NCI-H2171 (cell line): Measurements from ENCODE around the gene KRT16.
"Not testable (repeated sequence)": the region's sequence is repeated elsewhere in the genome, so short reads cannot be mapped to it uniquely, and the experiment has no call there.

Source experiments
- DNase-seq: peaks from one replicate; lab custom pipeline; 2025; lab: John Stamatoyannopoulos, UW

Gene KRT16

DNA sequence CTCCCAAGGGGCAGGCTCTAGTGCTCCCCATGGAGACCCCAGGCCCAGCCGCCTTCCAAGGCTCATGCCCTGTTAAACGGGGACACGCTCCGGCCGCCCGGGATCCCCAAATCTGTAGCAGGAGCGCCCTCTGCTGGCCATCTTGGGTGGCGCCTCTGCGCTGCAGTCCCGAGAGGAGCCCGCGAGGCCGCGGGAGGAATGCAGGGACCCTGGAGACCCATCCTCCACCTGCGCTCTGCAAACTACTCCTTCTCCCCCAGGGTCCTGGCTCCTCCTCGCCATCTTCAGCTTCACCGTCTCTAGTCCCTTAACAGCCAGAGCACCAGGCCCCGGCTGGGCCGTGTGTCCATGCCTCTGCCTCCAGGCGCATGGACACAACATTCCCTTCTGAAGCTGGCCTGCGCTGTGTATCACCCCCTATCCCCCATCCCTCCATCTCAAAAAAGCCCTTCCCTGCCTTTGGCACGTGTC, 35.4 kb upstream of the KRT16 start:
- DNase-seq: peak; percentile 58

DNA sequence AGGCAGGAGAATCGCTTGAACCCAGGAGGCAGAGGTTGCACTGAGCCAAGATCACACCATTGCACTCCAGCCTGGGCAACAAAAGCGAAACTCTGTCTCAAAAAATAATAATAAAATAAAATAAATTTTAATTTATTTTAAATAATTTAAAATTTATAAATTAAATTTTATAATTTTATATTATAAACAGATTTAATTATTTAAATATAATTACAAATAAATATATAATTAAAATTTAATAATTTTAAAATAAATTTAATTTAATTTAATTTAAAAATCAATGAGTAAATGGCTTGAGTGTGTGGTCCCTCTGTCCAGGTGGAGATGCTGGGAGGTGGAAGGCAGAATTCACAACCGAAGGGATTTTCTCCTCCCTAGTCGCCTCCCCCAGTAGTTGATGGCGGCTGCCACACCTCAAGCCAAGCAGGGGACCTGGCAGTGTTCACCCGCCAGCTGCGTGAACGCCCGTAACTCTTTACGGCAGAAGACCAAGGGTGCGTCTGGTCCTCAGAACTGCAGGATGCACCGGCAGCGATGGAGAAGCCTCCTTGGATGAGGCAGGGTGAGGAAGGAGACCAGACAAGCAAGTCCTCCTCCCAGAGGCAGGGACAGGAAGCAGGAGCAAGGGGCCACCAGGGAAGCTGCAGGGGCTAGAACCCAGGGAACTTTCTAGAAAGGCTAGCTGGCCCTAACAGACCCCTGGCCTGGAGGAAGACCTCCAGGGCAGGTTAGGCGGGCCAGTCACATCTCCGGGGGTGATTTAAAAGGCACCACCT, 34.7 kb upstream of the KRT16 start:
- DNase-seq: no peak

DNA sequence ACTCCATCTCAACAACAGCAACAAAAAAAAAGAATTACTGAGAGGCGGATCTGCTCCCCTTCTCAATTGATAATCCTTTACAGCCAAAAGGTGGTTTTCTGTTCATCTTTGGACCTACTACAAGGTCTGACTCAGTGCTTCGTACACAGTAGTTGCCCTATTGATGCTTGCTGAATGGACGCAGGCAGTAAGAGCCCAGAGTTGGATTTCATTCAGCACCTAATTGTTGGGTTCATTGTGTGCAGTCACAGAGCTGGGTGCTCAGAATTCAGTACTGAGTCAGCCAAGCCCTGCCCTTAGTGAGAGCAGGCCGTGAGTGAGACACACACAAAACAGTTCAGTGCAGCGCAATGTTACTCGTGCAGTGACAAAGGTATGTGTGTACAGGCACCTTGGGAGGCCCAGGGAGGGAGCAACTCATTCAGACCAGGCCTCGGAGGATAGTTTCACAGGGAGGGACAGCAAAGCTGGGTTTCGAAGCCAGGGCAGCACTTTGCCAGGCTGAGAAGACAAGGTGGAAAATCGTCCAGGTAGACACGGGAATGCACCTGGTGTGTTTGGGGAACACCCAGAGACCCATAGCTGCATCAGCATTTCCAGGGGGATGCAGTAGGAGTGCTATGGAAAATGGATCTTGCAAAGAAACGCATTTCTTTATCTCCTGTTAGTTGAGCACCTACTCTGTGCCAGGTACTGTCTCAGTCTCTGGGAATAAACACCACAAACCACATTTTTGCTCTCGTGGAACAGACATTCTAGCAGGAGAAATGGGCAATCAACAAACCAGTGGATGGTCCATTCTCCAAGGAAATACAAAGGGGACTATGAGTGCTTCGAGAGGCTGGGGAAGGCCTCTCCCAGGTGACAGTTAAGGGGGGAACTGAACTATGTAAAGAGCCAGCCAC, 29.9 kb upstream of the KRT16 start:
- no peak for DNase-seq

DNA sequence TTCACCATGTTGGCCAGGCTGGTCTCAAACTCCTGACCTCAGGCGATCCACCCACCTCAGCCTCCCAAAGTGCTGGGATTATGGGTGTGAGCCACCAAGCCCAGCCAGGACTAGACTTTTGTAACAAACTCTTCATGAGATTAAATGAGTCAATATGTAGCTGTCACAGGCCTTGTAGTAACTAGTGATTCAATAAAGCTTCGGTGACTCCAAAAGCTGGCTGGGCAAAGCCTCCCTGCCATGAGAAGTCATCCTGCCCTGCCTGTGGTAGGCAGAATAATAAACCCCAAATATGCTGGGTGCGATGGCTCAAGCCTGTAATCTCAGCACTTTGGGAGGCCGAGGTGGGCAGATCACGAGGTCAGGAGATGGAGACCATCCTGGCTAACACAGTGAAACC, 28.0 kb upstream of the KRT16 start:
- DNase-seq: not testable (repeated sequence)

DNA sequence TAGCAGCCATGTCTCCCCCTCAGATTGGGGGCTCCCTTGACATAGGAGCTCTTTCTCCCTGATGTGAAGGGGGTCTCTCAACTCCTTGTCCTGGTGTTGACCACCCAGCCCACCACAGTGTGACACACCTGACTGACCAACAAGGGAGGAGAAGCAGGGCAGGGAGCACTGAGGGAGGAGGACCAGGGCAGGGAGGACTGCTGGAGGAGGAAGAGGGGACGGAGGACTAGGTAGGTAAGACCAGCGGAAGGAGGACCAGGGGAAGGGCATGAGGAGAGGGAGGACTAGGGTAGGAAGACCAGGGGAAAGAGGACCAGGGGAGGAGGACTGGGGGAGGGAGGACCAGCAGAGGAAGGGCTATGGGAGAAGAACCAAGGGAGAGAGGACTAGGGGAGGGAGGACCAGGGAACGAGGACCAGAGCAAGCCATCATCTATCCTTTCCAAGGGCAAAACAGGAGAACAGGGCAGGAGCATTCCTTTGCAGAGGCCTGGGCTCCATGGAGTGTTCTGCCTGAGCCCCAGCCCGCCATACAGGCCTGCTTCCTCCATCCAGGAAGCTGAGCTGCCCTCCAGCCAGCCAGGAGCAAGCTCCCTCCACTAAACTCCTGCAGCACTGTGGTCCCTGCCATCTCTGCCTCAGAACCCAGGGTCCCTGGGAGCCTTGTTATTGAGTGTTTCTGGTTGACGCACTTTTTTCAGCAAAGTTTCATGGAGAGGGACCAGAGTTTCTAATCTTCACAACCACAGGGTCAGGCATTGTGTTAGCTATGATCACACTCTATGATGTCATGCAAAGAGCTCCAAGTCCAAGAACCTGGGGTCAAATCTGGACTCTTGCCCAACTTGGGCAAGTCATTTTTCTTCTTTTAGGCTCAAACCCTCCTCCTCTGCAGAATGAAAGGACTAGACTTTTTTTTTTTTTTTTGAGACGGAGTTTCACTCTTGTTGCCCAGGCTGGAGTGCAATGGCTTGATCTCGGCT, 27.2 kb upstream of the KRT16 start:
- DNase-seq: no peak

DNA sequence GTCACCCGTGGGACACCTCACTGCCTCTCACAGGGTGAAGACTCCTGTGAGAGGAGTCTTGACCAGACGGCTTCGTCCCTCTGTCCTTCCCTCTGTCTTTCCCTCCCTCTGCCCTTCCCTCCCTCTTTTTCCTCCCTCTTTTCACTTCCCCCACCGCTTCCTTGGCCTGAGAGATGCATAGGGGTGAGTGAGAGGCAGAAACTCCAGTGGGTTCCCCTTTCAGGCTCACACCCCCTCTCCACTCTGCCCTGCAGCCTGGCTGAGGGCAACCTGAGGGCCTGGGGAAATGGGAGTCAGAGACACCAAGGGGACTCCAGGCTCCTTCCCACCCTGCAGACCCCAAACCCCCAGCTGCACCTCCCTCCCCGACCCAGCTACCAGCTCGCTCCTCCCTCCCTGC, 26.4 kb upstream of the KRT16 start:
- no peak for DNase-seq

DNA sequence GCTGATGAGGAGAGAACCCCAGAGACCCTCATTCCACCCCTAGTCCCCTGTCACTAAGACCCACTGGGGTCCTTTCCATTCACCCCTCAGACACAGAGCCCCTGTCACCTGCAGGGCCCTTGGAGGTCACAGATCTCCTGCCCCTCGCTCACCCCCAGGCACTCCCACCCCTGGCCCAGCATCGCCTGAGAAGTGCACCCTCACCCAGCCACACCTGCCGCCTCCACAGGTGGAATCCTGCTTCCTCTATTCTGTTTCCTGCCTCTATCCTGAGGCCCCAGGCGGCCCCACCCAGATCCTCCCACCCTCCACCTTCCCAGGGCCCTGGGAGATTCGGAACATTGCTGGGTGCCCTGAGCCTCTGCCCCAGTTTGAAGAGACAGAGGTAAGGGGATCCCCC, 25.6 kb upstream of the KRT16 start:
- DNase-seq: no peak

DNA sequence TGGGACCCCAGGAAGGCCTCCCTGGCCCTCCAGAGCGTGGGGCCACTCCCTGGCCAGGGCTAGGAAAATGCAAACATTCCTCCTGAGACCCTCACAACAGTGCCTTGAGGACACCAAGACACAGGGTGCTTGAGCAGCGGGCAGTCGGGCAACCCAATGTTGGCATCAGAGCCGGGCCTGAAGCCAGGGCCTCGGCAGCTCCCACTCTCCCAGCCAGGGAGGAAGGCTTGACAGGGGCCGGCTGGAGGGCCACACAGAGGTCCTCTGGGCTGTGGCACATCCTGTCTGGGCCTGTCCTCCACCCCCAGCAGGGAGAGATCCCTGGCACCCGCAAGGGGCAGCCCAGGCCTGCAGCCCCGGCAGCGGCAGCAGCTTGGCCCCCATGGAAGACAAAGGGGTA, 24.1 kb upstream of the KRT16 start:
- DNase-seq: no peak

DNA sequence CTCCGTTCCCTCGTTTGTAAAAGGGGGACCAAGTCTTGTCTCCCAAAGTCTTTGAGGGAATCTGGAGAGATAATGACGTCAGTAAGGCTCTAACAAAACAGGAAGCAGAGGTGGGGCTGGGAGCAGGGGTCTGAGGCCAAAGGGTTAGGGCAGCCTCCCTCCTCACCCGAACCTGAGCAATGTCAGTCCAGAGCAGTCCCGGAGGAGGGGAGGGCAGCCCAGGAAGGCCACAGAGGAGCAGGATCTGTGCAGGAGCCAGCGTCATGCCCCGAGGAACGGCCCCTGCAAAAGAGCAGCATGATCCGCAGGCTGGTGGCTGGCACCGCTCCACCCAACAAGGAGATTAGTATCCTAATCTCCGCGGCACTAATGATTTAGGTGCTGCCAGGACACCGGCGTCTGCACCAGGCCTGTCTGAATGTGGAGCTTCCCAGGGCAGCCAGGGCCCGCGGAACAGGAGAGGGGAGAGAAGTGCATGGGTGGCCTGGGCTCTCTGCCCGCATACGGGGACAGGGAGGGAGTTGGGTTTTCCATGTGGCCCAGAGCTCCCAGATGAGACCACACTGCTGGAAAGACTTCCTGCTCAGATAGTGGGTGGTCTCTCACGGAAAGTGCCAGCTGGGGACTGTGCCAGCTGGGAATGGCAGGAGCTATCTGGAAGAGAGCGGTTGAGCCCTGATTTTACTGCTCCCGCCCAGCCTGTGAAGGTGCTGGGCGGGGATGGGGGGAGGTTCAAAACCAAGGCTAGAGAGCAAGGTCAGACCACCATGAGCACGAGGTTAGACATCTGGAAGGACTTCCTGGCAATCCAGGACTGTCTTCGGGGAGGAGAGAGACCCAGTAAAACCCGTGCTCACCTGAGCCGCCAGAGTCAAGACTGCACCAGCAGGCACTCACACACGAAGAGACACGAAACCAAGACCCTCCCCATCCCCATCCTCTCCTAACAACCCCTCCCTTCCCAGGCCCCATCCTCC, 22.8 kb upstream of the KRT16 start:
- DNase-seq: no peak

DNA sequence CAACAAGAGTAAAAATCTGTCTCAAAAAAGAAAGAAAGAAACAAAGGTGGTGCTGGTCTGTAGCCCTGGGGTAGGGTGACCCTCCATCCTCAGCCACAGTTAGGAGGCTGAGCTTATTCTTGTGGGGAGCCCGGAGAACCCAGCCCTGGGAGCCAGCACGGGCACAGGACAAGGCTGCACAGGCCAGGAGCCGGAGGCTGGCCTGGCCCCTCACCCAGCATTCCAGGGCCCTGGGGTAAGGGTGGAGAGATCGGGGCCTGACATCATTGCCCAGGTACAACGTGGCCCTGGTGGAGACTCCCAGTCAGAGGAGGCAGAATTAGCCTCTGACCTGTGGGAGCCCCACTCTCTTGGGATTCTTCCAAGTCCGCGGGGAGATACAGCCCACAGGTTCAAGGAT, 22.1 kb upstream of the KRT16 start:
- no peak for DNase-seq

DNA sequence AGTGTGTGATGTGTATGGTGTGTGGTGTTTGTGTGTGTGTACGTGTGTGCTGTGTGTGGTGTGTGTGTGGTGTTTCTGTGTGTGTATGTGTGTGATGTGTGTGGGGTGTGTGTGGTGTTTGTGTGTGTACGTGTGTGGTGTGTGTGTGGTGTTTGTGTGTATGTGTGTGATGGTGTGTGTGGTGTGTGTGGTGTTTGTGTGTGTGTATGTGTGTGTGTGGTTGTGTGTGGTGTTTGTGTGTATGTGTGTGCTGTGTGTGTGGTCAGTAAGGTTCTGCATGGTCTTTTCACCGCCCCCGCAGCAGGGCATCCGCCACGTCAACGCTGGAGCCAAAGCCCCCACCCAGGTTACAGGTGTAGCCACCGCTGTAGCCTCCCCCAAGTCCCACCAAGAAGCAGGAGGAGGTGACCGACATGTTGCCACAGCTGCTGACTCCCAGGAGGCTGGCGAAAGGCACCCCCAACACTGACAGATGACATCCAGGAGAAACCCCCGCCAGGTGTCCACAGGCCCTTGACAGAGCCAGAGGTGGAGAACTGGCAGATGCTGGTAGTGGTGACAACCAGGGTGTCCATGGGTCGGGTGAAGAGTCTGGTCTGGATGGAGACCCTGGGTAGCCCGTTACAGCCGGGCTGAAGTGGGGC, 21.1 kb upstream of the KRT16 start:
- no peak for DNase-seq

DNA sequence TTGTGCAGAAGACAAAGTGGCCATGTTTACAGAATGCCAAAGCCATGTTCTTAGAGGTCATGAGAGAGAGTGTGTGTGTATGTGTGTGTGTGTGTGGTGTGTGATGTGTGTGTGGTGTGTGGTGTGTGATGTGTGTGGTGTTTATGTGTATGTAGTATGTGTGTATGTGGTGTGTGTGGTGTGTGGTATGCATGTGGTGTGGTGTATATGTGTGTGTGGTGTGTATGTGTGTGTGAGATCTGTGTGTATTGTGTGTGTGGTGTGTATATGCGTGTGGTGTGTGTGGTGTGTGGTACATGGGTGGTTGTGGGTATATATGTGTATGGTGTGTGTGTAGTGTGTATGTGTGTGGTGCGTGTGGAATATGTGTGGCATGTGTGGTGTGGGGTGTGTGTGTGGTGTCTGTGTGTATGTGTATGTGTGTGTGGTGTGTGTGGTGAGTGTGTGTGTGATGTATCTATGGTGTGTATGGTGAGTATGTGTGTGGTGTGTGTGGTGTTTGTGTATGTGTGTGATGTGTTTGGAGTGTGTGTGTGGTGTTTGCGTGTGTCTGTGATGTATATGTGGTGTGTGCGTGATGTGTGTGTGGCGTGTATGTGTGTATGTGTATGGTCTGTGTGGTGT, 20.0 kb upstream of the KRT16 start:
- DNase-seq: no peak

DNA sequence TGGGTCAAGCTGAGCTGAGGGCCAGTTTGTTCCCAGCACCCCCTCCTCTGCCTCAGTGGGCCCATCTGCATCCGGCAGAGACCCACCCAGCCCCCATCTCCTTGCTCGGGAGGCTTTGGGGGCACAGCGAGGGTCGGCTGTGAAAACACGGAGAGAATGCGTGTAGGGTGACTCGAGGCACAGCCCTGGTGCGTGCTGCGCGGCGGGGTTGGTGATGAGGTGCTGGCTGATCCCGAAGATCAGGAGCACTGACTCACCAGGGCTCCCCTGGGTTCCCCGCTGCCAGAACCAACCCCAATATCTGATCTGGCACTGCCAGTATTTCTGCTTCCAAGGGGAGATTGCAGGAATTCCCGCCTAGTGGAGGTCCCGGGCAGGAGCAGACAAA, 19.3 kb upstream of the KRT16 start:
- DNase-seq: no peak

DNA sequence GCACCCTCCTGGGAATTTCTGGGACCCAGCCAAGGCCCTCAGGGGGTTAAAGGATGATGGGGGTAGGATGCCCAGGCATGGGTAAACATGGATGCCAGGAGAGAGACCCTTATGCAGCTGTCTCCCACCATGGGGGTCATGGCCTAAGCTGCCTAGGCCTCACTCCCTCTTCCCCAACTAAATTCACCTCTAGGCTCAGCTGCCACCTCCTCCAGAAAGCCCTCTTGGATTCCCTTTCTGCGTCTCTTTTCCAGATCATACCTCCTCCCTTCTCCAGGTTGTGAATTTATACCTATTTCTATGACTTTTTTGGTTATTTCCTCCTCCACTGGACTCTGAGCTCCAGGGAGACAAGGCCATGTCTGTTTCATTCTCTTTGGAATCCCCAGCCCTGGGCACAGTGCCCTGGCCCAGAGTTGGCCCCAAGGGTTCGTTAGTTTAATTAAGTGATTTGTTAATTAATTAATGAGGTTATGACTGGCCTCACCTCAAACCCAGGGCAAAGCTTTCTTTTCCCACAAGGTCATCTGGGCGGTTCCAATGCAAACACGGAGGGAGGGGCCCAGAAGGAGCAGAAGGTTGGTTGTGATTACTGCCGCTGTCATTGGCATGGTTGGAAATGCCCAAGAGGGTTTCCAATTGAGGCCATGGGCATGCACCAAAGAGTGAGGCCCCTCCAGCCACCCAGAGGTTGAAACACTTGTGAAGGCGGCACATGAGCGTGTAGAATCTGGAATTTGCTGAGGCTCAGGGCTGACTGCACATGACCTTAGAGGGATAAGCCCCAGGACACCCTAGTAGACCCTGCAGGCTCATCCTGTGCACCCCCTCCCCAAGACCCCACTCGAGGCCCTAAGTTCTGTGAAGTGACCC, 18.7 kb upstream of the KRT16 start:
- DNase-seq: no peak

DNA sequence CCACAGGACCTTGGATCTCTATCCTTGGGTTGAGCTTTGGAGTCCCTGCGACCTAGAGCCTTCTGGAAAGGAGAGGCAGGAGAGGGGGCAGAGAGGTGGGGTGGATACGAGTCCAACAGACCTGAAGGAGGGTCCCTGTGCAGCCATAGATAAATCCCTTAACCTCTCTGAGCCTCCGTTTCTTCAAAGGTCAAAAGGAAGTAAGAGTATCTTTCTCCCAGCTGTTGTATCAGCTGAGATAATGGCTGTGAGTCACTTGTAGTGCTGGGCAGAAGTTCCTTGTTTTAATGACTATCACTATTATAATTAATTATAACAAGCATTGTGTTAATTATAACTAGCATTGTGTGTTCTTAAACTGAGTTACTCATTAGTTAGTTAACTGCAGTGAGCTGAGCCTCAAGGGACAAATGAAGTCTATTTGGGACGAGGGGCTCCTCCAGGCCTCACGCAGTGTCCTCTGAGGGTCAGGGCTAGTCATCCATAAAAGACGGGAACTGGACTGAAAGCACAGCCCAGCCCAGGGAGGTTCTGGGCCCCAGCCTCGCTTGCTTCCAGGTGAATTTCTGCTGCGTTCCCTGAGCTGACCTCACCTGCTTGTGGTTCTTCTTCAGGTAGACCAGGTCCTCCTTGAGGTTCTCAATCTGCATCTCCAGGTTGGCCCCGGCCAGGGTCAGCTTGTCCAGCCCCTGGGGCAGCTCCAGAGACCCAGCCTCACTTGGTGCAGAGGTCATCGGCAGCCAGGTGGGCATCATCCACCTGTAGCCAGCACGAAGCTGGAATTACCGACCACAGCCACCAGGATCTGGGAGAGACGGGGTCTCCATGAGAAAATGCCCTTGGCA, 17.5 kb upstream of the KRT16 start:
- no peak for DNase-seq

DNA sequence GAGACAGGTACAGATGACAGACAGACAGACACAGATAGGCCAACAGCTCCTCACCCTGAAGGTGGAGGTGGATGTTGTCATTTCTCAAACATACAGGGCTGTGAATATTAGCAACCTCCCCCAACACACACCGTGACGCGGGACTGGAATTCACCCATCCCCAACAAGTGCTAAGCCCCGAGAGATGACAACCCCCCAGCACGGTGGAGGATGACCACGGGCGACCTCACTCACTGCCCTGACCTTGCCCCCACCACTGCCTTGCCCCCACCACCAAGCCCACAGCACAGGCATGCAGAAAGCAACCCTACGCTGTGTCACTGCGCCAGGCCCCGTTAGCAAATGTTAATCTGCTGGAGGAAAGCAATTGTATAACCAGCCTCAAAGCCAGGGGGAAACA, 16.7 kb upstream of the KRT16 start:
- DNase-seq: no peak

DNA sequence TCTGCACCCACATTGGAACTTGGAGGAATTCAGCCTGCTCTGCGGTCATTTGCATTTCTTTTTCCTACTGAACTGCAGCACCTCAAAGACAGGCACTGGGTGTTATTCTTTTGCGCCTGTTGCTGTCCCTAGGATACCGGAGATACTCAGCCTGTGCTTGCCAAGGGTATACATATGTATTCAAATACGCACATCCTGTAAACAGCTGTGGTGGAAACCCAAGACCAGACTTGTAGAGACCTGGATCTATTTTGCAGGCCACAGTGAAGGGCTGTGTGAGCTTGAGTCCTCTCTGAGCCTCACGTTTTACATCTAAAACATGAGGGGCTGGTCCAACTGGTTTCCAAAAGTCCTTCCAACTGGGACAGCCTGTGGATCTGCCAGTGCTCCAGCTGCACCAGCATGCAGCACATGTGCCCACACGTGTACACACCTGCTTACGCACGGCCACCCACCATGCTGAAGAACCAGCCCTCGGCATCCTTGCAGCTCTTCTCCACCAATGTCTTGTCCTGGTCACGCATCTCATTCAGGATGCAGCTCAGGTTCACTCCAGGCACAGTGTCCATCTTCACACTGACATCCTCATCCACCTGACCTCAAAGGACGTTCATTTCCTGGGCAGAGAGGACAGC, 16.2 kb upstream of the KRT16 start:
- DNase-seq: not testable (repeated sequence)

DNA sequence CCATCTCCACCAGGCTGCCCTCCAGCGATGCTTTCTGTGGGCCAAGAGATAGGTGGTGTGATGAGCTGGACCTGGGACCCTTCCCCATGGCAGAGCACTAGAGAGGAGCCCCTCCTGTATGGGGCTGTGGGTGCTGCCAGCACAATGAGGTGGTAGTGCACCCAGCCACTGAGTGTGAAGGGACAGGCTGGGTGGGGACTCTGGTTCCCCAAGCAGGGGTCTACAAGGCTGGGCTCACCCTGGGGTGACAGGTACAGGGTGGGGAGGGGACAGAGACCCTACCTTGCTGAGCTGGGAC, 15.5 kb upstream of the KRT16 start:
- not testable (repeated sequence) for DNase-seq
